NCI-H128 (cell line): ENCODE data around the gene JHY.

Source experiments
- DNase-seq: peaks from one replicate; lab custom pipeline; 2025; ENCODE audit not compliant: unreplicated experiment; lab: John Stamatoyannopoulos, UW

Gene JHY

GRCh38 chr11:122933416-122933815 is 50.9 kb downstream of the JHY start:
- DNase-seq = no peak

- DNase-seq = no peak
Measured at GRCh38 chr11:122937983-122938382, 55.4 kb downstream of the JHY start.

- no peak for DNase-seq
Measured at GRCh38 chr11:122938557-122938956, 56.0 kb downstream of the JHY start.

- DNase-seq = no peak
Measured at GRCh38 chr11:122951211-122951610, 68.7 kb downstream of the JHY start.

- no peak for DNase-seq
Measured at GRCh38 chr11:122954455-122954854, 71.9 kb downstream of the JHY start.

- DNase-seq = no peak
Measured at GRCh38 chr11:122963961-122964360, 81.4 kb downstream of the JHY start.

GRCh38 chr11:122976061-122976733 is 93.6 kb downstream of the JHY start:
- DNase-seq = no peak

- DNase-seq = no peak
Measured at GRCh38 chr11:122976734-122977469, 94.3 kb downstream of the JHY start.

- no peak for DNase-seq
Measured at GRCh38 chr11:122977470-122978298, 95.1 kb downstream of the JHY start.

GRCh38 chr11:122978299-122978620 is 95.7 kb downstream of the JHY start:
- no peak for DNase-seq

GRCh38 chr11:122979103-122979814 is 96.7 kb downstream of the JHY start:
- DNase-seq = no peak

- no peak for DNase-seq
Measured at GRCh38 chr11:122979815-122980595, 97.4 kb downstream of the JHY start.

GRCh38 chr11:122981388-122982264 is 99.1 kb downstream of the JHY start, which contains the start of gene BSX:
Gene BSX (minus strand): TSS chr11:122981834. CDS start chr11:122981671, 163 bp downstream.
- DNase-seq = no peak

- DNase-seq = no peak
Measured at GRCh38 chr11:122983438-122984185, 101.1 kb downstream of the JHY start.

GRCh38 chr11:122984186-122985011 is 101.8 kb downstream of the JHY start:
- DNase-seq = peak; percentile 19

- DNase-seq = no peak
Measured at GRCh38 chr11:122995526-122995925, 113.0 kb downstream of the JHY start.

- DNase-seq = no peak
Measured at GRCh38 chr11:122998727-122999366, 116.3 kb downstream of the JHY start.
